ENCODE measurements around the gene PPCS.

DNA sequence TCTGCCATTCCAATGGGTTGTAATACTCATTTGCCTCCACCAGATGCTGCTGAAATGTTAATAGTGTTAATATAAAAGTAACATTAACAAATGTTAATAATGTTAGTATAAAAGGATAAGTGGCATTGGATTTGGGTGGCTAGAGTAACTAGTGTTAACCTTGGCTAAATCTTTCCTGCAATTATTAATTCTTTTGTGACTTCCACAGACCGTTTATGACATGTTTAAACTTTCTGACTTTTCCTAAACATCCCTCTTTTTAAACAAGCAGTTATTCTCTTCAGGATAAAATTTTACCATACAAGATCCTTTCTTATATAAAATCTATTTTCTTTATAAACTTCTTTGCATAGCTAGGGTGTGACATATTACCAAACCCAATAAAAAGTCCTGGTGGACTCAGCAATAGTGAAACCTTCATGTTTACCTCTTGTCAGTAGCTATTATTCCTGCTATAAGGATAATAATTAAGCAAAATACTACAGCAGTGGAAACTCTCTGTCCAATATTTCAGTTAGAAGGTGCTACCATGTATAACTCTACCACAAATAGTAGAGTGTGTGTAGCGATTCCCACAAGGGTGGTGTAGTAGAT is 48.3 kb downstream of the PPCS start:
- TF ChIP-seq POLR2A (IDR thresholded peaks at IDR 0.05) (no peak), EP300 (IDR thresholded peaks at IDR 0.05) (no peak)
- TF ChIP-seq, protein P1, sequence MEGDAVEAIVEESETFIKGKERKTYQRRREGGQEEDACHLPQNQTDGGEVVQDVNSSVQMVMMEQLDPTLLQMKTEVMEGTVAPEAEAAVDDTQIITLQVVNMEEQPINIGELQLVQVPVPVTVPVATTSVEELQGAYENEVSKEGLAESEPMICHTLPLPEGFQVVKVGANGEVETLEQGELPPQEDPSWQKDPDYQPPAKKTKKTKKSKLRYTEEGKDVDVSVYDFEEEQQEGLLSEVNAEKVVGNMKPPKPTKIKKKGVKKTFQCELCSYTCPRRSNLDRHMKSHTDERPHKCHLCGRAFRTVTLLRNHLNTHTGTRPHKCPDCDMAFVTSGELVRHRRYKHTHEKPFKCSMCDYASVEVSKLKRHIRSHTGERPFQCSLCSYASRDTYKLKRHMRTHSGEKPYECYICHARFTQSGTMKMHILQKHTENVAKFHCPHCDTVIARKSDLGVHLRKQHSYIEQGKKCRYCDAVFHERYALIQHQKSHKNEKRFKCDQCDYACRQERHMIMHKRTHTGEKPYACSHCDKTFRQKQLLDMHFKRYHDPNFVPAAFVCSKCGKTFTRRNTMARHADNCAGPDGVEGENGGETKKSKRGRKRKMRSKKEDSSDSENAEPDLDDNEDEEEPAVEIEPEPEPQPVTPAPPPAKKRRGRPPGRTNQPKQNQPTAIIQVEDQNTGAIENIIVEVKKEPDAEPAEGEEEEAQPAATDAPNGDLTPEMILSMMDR (IDR thresholded peaks at IDR 0.05), result no peak

Measured in ovary (tissue), 3 donors.